ENCODE data around the gene NKIRAS1. TPM values are rescaled to one million over a fixed set of nuclear protein-coding genes. Genes with fewer than 3 reads are reported as not detected.

NKIRAS1 gene
- total RNA-seq, 1 experiment from 2014 or later, result 6.8 TPM

GRCh38 chr3:23950293-23950692 is 33.5 kb upstream of the NKIRAS1 start:
- CTCF ChIA-PET, result interaction anchor here (0.9 to 1.4 kb wide), 5 partner anchors 18 to 62 kb away, joined by 3 to 5 read pairs (median 3); partner anchors contain the start of genes NKIRAS1 and RPL15
- intact Hi-C loops (cut with micrococcal nuclease), result no loop called here
- Mint-ChIP-seq H3K4me1 (ENCODE audit: insufficient read depth, unreplicated experiment) (peaks cover 26% of the 10 kb centered on the region), H3K27me3 (ENCODE audit: insufficient read depth, unreplicated experiment) (no peaks in the 10 kb centered on the region), H3K9me3 (ENCODE audit: unreplicated experiment) (no peaks in the 10 kb centered on the region), H3K27ac (ENCODE audit: low read depth, unreplicated experiment) (no peak overlapping the region), H3K4me3 (ENCODE audit: unreplicated experiment) (no peak overlapping the region), H3K36me3 (ENCODE audit: insufficient read depth, unreplicated experiment) (peaks cover 17% of the 10 kb centered on the region)
- DNase-seq (ENCODE audit: unreplicated experiment), result no peak
- POLR2A ChIA-PET, result interaction anchor here (0.6 to 9.9 kb wide), 5 partner anchors 10 to 211 kb away, joined by 3 to 234 read pairs (median 41); partner anchors contain the start of genes NKIRAS1 and RPL15
- BruUV-seq (replicated peaks), result no TSS peak
- no peak for TF ChIP-seq CTCF (IDR thresholded peaks at IDR 0.05; ENCODE audit: unreplicated experiment)

GRCh38 chr3:23949784-23950183 is 33.0 kb upstream of the NKIRAS1 start:
- TF ChIP-seq CTCF (IDR thresholded peaks at IDR 0.05; ENCODE audit: unreplicated experiment), result no peak
- Mint-ChIP-seq H3K27me3 (ENCODE audit: insufficient read depth, unreplicated experiment) (no peaks in the 10 kb centered on the region), H3K27ac (ENCODE audit: low read depth, unreplicated experiment) (no peak overlapping the region), H3K36me3 (ENCODE audit: insufficient read depth, unreplicated experiment) (peaks cover 16% of the 10 kb centered on the region), H3K4me3 (ENCODE audit: unreplicated experiment) (no peak overlapping the region), H3K4me1 (ENCODE audit: insufficient read depth, unreplicated experiment) (peaks cover 26% of the 10 kb centered on the region), H3K9me3 (ENCODE audit: unreplicated experiment) (no peaks in the 10 kb centered on the region)
- no TSS peak for BruUV-seq (replicated peaks)
- no peak for DNase-seq (ENCODE audit: unreplicated experiment)
- intact Hi-C loops (cut with micrococcal nuclease), result loop anchor here (5.0 kb wide), 1 partner anchor 62 kb away; no protein-coding TSS in a partner anchor
- ChIA-PET CTCF (interaction anchor here (0.6 to 2.0 kb wide), 6 partner anchors 25 to 288 kb away, joined by 3 to 6 read pairs (median 4); partner anchors contain the start of genes NKIRAS1 and RPL15), POLR2A (interaction anchor here (0.6 to 9.9 kb wide), 4 partner anchors 11 to 211 kb away, joined by 3 to 234 read pairs (median 76); partner anchors contain the start of genes NKIRAS1 and RPL15)

GRCh38 chr3:23948761-23949160 is 32.0 kb upstream of the NKIRAS1 start:
- intact Hi-C loops (cut with micrococcal nuclease), result loop anchor here (5.0 kb wide), 1 partner anchor 61 kb away; no protein-coding TSS in a partner anchor
- peak; percentile 49 for DNase-seq (ENCODE audit: unreplicated experiment)
- H3K36me3 Mint-ChIP-seq (ENCODE audit: insufficient read depth, unreplicated experiment), result peaks cover 10% of the 10 kb centered on the region
- POLR2A ChIA-PET, result interaction anchor here (0.6 to 9.9 kb wide), 5 partner anchors 12 to 207 kb away, joined by 3 to 234 read pairs (median 41); partner anchors contain the start of genes NKIRAS1 and RPL15
- CTCF ChIA-PET, result interaction anchor here (0.7 to 2.0 kb wide), 2 partner anchors 17 to 289 kb away, joined by 3 to 6 read pairs; no protein-coding TSS in a partner anchor
- no peaks in the 10 kb centered on the region for H3K27me3 Mint-ChIP-seq (ENCODE audit: insufficient read depth, unreplicated experiment)
- no peak for TF ChIP-seq CTCF (IDR thresholded peaks at IDR 0.05; ENCODE audit: unreplicated experiment)
- no peak overlapping the region for H3K27ac Mint-ChIP-seq (ENCODE audit: low read depth, unreplicated experiment)
- H3K4me1 Mint-ChIP-seq (ENCODE audit: insufficient read depth, unreplicated experiment), result peaks cover 33% of the 10 kb centered on the region
- no peaks in the 10 kb centered on the region for H3K9me3 Mint-ChIP-seq (ENCODE audit: unreplicated experiment)
- BruUV-seq (replicated peaks), result no TSS peak
- H3K4me3 Mint-ChIP-seq (ENCODE audit: unreplicated experiment), result no peak overlapping the region

DNA sequence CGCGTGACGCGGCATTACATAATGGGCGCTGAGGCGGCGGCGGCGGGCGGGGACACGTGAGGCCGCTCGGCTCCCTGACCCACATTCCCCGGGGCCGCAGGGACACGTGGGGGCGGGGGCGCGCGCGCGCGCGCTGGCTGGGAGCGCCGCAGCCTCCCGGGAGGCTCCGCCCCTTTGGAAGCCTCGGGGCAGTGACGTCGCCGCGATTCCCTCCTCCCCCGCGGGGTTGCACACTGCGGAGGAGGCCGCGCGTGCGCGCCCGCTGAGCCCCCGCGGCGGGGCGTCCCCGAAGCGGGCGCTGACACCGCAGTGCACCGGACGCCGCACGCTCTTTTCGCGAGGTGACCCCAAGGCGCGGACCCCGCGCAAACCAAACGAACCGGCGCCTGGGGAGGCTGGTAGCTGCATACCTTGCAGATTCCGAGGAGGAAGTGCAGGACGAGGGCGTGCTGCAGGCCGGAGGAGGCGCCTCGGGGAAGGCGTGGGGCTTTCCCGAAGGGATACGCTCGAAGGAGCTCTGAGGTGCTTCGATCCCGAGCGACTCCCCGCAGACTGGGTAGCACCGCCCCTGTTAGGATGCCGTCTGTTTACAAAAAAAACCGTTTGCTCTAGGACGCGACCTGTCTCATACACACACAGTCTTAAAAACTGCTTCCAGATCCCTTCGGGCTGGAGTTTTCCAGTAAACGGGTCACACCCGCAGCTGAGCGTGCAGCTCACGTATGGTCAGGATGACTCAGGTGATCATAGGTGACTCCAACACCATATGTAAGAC is 29.3 kb upstream of the NKIRAS1 start:
- Mint-ChIP-seq H3K36me3 (ENCODE audit: insufficient read depth, unreplicated experiment) (peaks cover 6% of the 10 kb centered on the region), H3K4me1 (ENCODE audit: insufficient read depth, unreplicated experiment) (peaks cover 27% of the 10 kb centered on the region), H3K9me3 (ENCODE audit: unreplicated experiment) (no peaks in the 10 kb centered on the region), H3K27ac (ENCODE audit: low read depth, unreplicated experiment) (peak overlapping the region; percentile 88), H3K4me3 (ENCODE audit: unreplicated experiment) (peak overlapping the region; percentile 73), H3K27me3 (ENCODE audit: insufficient read depth, unreplicated experiment) (no peaks in the 10 kb centered on the region)
- intact Hi-C loops (cut with micrococcal nuclease), result loop anchor here (1.0 to 5.0 kb wide), 2 partner anchors 28 to 59 kb away; no protein-coding TSS in a partner anchor
- POLR2A ChIA-PET, result interaction anchor here (0.6 to 9.9 kb wide), 19 partner anchors 8 to 776 kb away, joined by 3 to 234 read pairs (median 4); partner anchors contain the start of genes NKIRAS1 and RPL15
- no peak for TF ChIP-seq CTCF (IDR thresholded peaks at IDR 0.05; ENCODE audit: unreplicated experiment)
- BruUV-seq (replicated peaks), result no TSS peak
- CTCF ChIA-PET, result interaction anchor here (0.5 to 1.2 kb wide), 7 partner anchors 12 to 1017 kb away, joined by 3 to 4 read pairs (median 3); no protein-coding TSS in a partner anchor
- peak; percentile 94 for DNase-seq (ENCODE audit: unreplicated experiment)

All from MCF 10A (cell line).